HL-60/S4 treated with phorbol 12-myristate 13-acetate at 8.2 ng/mL for 4 days and 3 days (cell line): ENCODE measurements around the gene MYO9A.
"Not testable (repeated sequence)": the region's sequence is repeated elsewhere in the genome, so short reads cannot be mapped to it uniquely, and the experiment has no call there.

ENCODE experiments used
- in situ Hi-C: fragments of 300-500 bp; cut with MboI; formaldehyde crosslinking; loops from 2 replicates; pipeline ENCODE4 v1.15.0; 2022; ENCODE audit warnings: low sequenced_read_pairs

MYO9A gene

DNA sequence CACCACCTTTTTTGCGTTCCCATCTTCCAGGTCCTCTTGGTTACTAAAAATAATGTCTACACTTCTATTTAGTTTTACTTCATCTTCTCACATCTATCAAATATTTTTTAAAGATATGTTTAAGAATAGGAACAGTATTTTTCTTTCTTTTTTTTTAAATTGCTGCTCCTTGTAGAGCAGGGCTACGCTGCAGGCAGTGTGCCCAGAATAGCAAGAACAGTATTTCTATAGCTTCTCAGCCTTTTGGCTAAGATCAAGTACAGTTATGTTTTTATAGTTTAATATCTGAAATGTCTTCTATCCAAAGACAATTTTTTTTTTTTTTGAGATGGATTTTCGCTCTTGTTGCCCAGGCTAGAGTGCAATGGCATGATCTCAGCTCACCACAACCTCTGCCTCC is 73.0 kb downstream of the MYO9A start:
- in situ Hi-C loops, result no loop called here

- in situ Hi-C loops, result no loop called here
Measured at GRCh38 chr15:72042865-72043264, 75.1 kb downstream of the MYO9A start.

GRCh38 chr15:72042054-72042453 is 75.9 kb downstream of the MYO9A start:
- in situ Hi-C loops, result no loop called here

- in situ Hi-C loops, result no loop called here
Measured at GRCh38 chr15:72037321-72037720, 80.6 kb downstream of the MYO9A start.

GRCh38 chr15:72034859-72035650 is 82.9 kb downstream of the MYO9A start:
- in situ Hi-C loops, result no loop called here

DNA sequence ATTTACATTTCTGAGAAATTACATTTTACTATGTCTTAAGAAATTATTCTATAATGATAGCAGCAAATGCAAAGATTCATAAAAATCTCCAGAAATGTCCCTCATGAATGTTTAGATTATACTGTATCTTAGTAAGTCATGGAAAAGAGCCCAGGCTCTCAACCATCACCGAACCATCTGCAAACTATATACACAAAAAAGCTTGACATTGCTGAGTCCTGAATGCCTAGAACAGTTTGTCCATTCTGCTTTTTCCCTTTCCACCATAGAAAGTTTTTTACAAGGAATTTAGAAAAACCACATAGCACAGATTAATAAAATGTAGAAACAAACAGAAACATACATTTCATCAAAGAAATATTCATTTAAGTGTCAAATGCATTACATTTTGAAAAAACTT is 83.6 kb downstream of the MYO9A start:
- in situ Hi-C loops, result no loop called here

DNA sequence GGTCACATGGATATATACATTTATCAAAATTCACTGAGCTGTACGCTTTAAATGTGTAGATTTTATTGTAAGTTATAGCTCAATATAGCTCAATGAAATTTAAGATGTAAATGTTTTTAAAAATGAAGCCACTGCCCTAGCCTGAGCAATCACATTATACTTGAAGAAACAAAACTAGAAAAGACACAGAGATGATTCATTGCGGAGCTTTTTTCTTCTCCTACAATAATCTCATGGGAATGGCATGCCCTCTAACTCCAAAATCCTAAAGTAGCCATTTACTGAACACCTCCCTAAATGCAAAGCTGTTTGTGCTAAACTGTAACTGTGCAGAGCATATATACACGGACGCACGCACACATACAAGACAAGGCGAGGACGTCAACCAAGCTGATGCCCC is 84.2 kb downstream of the MYO9A start:
- in situ Hi-C loops, result no loop called here

DNA sequence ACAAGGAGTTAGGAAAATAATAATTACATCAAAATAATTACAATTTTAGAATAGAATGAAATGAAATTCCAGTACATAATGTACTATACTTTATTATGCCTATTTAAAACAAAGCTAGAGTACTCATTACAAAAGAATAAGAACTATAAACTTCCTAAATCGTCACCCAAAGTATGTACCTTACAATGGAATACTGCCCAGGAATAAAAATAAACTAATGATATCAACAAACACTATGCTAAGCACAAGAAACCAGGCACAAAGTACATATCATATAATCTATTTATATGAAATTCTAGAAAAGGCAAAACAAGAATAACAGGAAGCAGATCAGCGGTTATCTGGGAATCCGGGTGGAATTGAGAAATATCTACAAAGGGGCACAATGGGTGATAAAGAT is 84.7 kb downstream of the MYO9A start:
- in situ Hi-C loops, result no loop called here

DNA sequence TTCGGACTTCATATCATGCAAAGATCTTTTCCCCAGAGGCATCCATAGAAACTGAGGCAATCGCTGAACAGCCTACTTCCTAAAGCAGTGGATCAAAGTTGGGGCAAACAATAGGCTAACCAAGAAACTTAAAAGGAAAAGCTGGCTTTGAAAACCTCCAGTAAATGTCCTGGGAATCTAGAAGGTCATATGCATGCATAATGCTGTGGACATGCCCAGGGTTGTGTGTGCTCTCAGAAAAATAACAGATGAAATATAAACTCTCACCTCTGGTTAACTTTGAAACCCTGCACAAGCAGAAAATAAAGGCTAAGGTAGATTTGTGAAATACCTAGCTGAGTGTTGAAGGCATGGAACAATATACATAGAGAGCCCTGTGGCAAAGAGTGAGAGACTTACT is 96.3 kb downstream of the MYO9A start:
- in situ Hi-C loops, result no loop called here

DNA sequence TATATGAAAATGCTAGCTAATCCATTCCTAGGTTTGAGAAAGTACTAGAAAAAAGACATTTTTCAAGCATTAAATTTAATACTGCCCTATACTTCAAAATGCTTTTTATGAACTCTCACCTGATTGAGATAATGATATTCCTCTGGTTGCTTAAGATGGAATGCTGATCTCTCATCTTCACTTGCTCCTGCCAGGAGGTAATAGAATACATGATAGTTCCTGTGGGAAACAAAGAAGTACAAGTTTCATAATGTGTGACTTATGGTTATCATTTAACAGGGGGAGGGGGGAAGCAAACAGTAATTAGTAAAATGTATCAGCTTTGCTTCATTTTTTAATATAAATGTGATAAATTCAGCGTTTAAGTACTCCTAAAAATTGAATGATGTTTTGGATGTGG is 97.2 kb downstream of the MYO9A start:
- in situ Hi-C loops, result no loop called here

- in situ Hi-C loops, result not testable (repeated sequence)
Measured at GRCh38 chr15:72014555-72014954, 103.4 kb downstream of the MYO9A start.

DNA sequence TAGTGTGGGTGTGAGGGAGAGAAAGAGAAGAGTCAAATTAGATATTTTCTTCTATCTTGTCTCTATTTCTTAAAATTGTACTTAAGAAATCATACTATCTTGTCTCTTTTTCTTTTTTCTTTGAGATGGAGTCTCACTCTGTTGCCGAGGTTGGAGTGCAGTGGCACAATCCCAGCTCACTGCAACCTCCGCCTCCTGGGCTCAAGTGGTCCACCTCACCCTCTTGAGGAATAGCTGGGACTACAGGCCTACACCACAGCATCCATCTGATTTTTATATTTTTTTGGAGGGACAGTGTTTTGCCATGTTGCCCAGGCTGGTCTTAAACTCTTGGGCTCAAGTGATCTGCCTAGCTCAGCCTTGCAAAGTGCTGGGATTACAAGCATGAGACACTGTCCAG is 104.2 kb downstream of the MYO9A start:
- in situ Hi-C loops, result no loop called here

GRCh38 chr15:72011302-72011942 is 106.5 kb downstream of the MYO9A start:
- in situ Hi-C loops, result no loop called here

GRCh38 chr15:72009222-72009621 is 108.7 kb downstream of the MYO9A start:
- in situ Hi-C loops, result no loop called here

- in situ Hi-C loops, result no loop called here
Measured at GRCh38 chr15:72006382-72006781, 111.6 kb downstream of the MYO9A start.

- in situ Hi-C loops, result no loop called here
Measured at GRCh38 chr15:72005483-72005882, 112.5 kb downstream of the MYO9A start.

GRCh38 chr15:71999807-72000206 is 118.1 kb downstream of the MYO9A start:
- in situ Hi-C loops, result loop anchor here (25.0 kb wide), 1 partner anchor 113 kb away; no protein-coding TSS in a partner anchor

DNA sequence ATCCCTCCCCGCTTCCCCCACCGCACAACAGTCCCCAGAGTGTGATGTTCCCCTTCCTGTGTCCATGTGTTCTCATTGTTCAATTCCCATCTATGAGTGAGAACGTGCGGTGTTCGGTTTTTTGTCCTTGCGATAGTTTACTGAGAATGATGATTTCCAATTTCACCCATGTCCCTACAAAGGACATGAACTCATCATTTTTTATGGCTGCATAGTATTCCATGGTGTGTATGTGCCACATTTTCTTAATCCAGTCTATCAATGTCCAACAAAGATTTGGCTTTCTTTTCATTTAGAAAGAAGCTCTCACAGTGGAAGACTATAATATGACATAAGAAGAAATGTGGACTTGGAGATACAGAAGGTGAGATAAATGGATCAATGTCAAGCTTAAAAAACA is 119.2 kb downstream of the MYO9A start:
- in situ Hi-C loops, result loop anchor here (25.0 kb wide), 1 partner anchor 111 kb away; no protein-coding TSS in a partner anchor

GRCh38 chr15:71997691-71998090 is 120.3 kb downstream of the MYO9A start:
- in situ Hi-C loops, result loop anchor here (25.0 kb wide), 1 partner anchor 110 kb away; no protein-coding TSS in a partner anchor

DNA sequence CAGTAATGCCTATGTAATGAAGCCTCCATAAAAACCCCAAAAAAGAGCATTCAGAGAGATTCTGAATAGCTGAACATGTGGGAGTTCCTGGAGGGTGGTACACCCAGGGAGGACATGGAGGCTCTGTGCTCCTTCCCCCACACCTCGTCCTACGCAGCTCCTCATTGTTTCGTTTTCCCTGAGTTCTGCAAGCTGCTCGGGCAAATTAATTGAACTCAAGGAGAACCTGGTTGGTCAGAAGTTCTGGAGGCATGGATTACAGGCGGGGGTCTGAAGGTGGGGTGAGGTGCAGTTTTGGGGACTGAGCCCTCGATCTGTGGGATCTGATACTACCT is 142.2 kb downstream of the MYO9A start:
- in situ Hi-C loops, result loop anchor here (25.0 kb wide), 1 partner anchor 88 kb away; no protein-coding TSS in a partner anchor

- in situ Hi-C loops, result no loop called here
Measured at GRCh38 chr15:71974211-71974610, 143.7 kb downstream of the MYO9A start.

DNA sequence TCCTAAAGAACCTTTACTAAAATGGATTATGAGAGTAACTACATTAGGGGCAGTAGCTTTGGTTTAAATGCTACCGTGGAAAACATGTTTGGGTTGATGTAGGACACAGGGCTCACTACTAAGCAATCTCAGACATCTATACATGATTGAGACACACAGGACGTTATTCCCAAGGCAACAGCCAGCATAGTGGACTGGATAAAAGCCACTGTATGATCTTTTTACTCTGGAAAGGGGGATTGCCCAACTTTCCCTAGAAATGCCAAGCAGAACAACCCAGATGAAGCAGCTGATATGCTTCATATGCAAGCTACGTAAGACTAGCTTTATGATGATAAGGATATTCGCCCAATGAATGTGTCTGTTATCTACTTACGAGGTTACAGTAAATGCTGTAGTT is 144.6 kb downstream of the MYO9A start:
- in situ Hi-C loops, result no loop called here
